Skeletal muscle satellite cell (primary cell): ENCODE results near the gene ANKS3.

Source experiments
- H3K27me3 ChIP-seq: 2 replicates; pipeline ENCODE4 v1.7.0; 2013; ENCODE audit warnings: low read length; ENCODE audit not compliant: control insufficient read depth, insufficient read depth
- H3K36me3 ChIP-seq: 2 replicates; pipeline ENCODE4 v1.7.0; 2013; ENCODE audit warnings: mild to moderate bottlenecking, control low read depth, low read length; ENCODE audit not compliant: insufficient read depth
- H3K4me1 ChIP-seq: 2 replicates; pipeline ENCODE4 v1.7.0; 2013; ENCODE audit warnings: low read length; ENCODE audit not compliant: control insufficient read depth, insufficient read depth
- H3K4me2 ChIP-seq: 2 replicates; pipeline ENCODE4 v1.7.0; 2013; ENCODE audit warnings: mild to moderate bottlenecking, low read length
- H3K4me3 ChIP-seq: 2 replicates; pipeline ENCODE4 v1.7.0; 2013; ENCODE audit warnings: low read length
- H3K9ac ChIP-seq: 2 replicates; pipeline ENCODE4 v1.7.0; 2013; ENCODE audit warnings: mild to moderate bottlenecking, low read depth, low read length, moderate library complexity
- H3K9me3 ChIP-seq: replicated peaks from 2 replicates; pipeline ENCODE4 v1.7.0; 2013; ENCODE audit warnings: mild to moderate bottlenecking, control low read depth, low read length

Gene ANKS3

GRCh38 chr16:4677994-4678393 is 56.1 kb downstream of the ANKS3 start:
- Histone ChIP-seq H3K36me3 (peaks cover 26% of the 10 kb centered on the region), H3K27me3 (no peaks in the 10 kb centered on the region)

DNA sequence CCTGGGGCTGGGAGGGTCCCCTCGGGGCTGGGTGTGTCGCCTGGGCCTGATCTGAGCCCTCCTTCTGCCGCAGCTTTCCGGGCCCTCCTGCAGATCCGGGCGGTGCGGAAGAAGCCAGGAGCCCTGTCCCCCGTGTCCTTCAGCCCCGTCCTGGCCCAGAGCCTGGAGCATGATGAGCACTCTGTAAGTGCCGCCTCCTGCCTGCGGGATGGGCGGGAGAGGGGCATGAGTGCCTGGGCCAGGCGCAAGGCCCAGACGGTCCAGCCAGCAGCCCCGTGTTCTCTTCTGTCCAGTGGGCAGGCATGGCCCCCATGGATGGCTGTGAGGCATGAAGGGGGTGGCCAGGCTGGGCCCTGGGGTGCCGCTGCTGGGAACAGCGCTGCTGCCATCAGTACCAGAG is 56.7 kb downstream of the ANKS3 start:
- H3K4me2 ChIP-seq, result no peak overlapping the region
- H3K4me3 ChIP-seq, result no peak overlapping the region
- H3K27me3 ChIP-seq, result no peaks in the 10 kb centered on the region
- H3K36me3 ChIP-seq, result peaks cover 27% of the 10 kb centered on the region
- no peaks in the 10 kb centered on the region for H3K9me3 ChIP-seq
- H3K4me1 ChIP-seq, result no peaks in the 10 kb centered on the region
- H3K9ac ChIP-seq, result no peak overlapping the region

More at GRCh38 chr16:4677994-4678393, 56.1 kb downstream of the ANKS3 start:
- H3K4me1 ChIP-seq, result no peaks in the 10 kb centered on the region
- no peak overlapping the region for H3K4me2 ChIP-seq
- no peak overlapping the region for H3K4me3 ChIP-seq
- no peak overlapping the region for H3K9ac ChIP-seq
- H3K9me3 ChIP-seq, result no peaks in the 10 kb centered on the region

- H3K27me3 ChIP-seq, result no peaks in the 10 kb centered on the region
- H3K36me3 ChIP-seq, result peaks cover 23% of the 10 kb centered on the region
- no peak overlapping the region for H3K4me2 ChIP-seq
- H3K9me3 ChIP-seq, result no peaks in the 10 kb centered on the region
- no peak overlapping the region for H3K9ac ChIP-seq
- no peak overlapping the region for H3K4me3 ChIP-seq
- no peaks in the 10 kb centered on the region for H3K4me1 ChIP-seq
Measured at GRCh38 chr16:4676831-4677230, 57.2 kb downstream of the ANKS3 start.

- Histone ChIP-seq H3K9ac (no peak overlapping the region), H3K9me3 (no peaks in the 10 kb centered on the region), H3K27me3 (no peaks in the 10 kb centered on the region), H3K36me3 (peaks cover 22% of the 10 kb centered on the region), H3K4me1 (no peaks in the 10 kb centered on the region), H3K4me2 (no peak overlapping the region), H3K4me3 (no peak overlapping the region)
Measured at GRCh38 chr16:4675864-4676786, 57.9 kb downstream of the ANKS3 start.

DNA sequence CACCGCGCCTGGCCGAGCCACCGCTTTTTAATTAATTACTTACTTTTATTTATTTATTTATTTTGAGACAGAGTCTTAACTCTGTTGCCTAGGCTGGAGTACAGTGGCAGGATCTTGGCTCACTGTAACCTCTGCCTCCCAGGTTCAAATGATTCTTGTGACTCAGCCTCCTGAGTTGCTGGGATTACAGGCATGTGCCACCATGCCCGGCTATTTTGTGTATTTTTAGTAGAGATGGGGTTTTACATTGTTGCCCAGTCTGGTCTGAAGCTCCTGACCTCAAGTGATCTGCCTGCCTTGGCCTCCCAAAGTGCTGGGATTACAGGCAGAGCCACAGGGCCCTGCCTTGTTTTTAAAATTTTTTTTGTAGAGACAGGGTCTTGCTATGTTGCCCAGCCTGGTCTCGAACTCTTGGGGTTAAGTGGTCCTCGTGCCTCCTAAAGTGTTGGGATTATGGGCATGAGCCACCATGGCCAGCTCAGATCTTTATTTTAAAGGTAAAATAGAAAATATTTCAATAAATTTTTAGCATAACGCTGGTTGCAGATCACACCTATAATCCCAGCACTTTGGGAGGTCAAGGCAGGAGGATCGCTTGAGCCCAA is 59.0 kb downstream of the ANKS3 start:
- Histone ChIP-seq H3K36me3 (peaks cover 29% of the 10 kb centered on the region), H3K4me3 (no peak overlapping the region), H3K4me2 (no peak overlapping the region), H3K9ac (no peak overlapping the region), H3K4me1 (no peaks in the 10 kb centered on the region), H3K9me3 (no peaks in the 10 kb centered on the region), H3K27me3 (no peaks in the 10 kb centered on the region)

DNA sequence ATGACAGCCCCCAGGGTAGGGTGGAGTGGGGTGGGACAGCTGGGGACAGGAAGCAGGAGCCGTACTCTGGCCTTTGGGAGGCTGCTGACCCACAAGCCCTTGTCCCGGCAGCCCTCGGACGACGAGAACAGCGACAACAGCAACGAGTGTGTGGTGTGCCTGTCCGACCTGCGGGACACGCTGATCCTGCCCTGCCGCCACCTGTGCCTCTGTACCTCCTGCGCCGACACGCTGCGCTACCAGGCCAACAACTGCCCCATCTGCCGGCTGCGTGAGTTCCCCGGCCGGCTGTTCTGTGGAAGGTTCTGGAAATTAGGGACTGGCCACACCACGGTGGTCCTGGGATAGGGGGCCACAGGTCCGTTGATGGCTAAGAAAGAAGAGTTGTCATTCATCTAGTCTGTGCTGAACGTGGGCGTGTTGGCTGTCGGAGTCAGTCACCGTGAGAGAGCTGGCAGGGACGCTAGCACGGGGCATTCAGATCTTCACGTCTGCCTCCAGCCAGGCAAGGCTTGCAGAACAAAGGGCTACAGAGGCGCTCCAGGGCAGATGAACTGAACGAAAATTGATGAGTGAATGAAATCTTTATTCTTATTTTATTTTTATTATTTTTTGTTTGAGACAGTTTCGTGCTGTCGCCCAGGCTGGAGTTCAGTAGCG is 60.6 kb downstream of the ANKS3 start:
- H3K4me3 ChIP-seq, result no peak overlapping the region
- no peak overlapping the region for H3K9ac ChIP-seq
- no peaks in the 10 kb centered on the region for H3K27me3 ChIP-seq
- H3K4me2 ChIP-seq, result no peak overlapping the region
- no peaks in the 10 kb centered on the region for H3K4me1 ChIP-seq
- peaks cover 34% of the 10 kb centered on the region for H3K36me3 ChIP-seq
- no peaks in the 10 kb centered on the region for H3K9me3 ChIP-seq

GRCh38 chr16:4668313-4668960 is 65.6 kb downstream of the ANKS3 start:
- Histone ChIP-seq H3K9ac (no peak overlapping the region), H3K36me3 (peaks cover 34% of the 10 kb centered on the region), H3K27me3 (no peaks in the 10 kb centered on the region), H3K4me2 (no peak overlapping the region), H3K9me3 (no peaks in the 10 kb centered on the region), H3K4me1 (no peaks in the 10 kb centered on the region), H3K4me3 (no peak overlapping the region)

DNA sequence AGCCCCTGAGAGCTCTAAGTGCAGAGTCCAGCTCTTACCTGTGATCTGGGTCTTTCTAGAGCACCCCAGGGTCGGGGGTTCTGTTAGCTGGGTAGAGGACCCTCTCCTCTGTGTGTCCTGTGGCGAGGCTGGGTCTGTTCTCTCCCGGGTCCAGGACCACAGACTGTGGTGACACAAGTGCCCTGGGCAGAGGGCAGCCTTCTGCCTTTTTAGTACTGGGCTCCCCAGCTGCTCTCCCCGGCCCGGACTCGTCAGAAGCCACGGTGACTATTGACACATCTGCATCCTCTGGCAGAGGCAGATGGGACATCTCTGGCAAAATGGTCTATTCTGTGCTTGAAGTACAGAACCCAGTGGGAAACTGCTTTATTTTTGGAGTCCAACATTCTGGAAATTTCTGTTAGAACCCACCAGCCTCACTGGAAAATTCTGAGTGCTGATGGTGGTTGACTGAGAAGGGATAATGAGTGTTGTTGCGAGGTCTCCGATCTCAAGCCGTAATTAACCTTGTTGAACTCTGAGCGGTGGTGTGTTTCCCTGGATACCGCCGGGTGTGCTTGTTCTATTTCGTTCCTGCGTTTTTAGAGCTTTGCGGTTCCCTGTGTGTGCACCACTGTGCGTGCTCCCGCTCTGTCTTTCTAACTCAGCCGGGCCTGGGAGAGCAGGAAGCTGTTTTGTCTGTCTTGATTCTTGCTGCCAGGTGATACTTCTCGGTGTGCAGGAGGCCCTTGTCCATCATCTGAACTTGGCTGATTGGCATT is 66.7 kb downstream of the ANKS3 start:
- Histone ChIP-seq H3K27me3 (no peaks in the 10 kb centered on the region), H3K36me3 (peaks cover 29% of the 10 kb centered on the region), H3K4me2 (no peak overlapping the region), H3K4me1 (no peaks in the 10 kb centered on the region), H3K4me3 (no peak overlapping the region), H3K9ac (no peak overlapping the region), H3K9me3 (no peaks in the 10 kb centered on the region)

- peaks cover 29% of the 10 kb centered on the region for H3K36me3 ChIP-seq
- no peaks in the 10 kb centered on the region for H3K9me3 ChIP-seq
- no peak overlapping the region for H3K9ac ChIP-seq
- no peaks in the 10 kb centered on the region for H3K4me1 ChIP-seq
- H3K4me2 ChIP-seq, result no peak overlapping the region
- H3K4me3 ChIP-seq, result no peak overlapping the region
- H3K27me3 ChIP-seq, result no peaks in the 10 kb centered on the region
Measured at GRCh38 chr16:4666537-4667202, 67.4 kb downstream of the ANKS3 start.

- Histone ChIP-seq H3K4me1 (peaks cover 9% of the 10 kb centered on the region), H3K4me3 (no peak overlapping the region)
Measured at GRCh38 chr16:4664538-4665418, 69.3 kb downstream of the ANKS3 start.

More at GRCh38 chr16:4664538-4665418, 69.3 kb downstream of the ANKS3 start:
- no peak overlapping the region for H3K9ac ChIP-seq
- no peaks in the 10 kb centered on the region for H3K9me3 ChIP-seq
- H3K27me3 ChIP-seq, result no peaks in the 10 kb centered on the region
- no peak overlapping the region for H3K4me2 ChIP-seq
- H3K36me3 ChIP-seq, result peaks cover 35% of the 10 kb centered on the region
